BLaER1 (cell line): Measurements from ENCODE around the gene EPHA6.

Experiments
- H3K27ac ChIP-seq: shearing (Covaris generic); formaldehyde crosslinking; 2 replicates; pipeline ENCODE4 v1.8.1; 2022
- H3K27me3 ChIP-seq: shearing (Covaris generic); formaldehyde crosslinking; 2 replicates; pipeline ENCODE4 v1.8.1; 2022
- H3K36me3 ChIP-seq: shearing (Covaris generic); formaldehyde crosslinking; 2 replicates; pipeline ENCODE4 v1.8.1; 2022
- H3K4me1 ChIP-seq: shearing (Covaris generic); formaldehyde crosslinking; 2 replicates; pipeline ENCODE4 v1.8.1; 2022
- H3K4me2 ChIP-seq: shearing (Covaris generic); formaldehyde crosslinking; 2 replicates; pipeline ENCODE4 v1.8.1; 2022
- H3K4me3 ChIP-seq: shearing (Covaris generic); formaldehyde crosslinking; 2 replicates; pipeline ENCODE4 v1.8.1; 2022
- H3K9ac ChIP-seq: shearing (Covaris generic); formaldehyde crosslinking; 2 replicates; pipeline ENCODE4 v1.8.1; 2022
- H3K9me3 ChIP-seq: shearing (Covaris generic); formaldehyde crosslinking; 2 replicates; pipeline ENCODE4 v1.8.1; 2022
- H4K20me1 ChIP-seq: shearing (Covaris generic); formaldehyde crosslinking; 2 replicates; pipeline ENCODE4 v1.8.1; 2022
- Cebpa-rat ChIP-seq: shearing (Covaris generic); IDR thresholded peaks from 2 replicates; pipeline ENCODE4 v1.8.1; 2022

EPHA6 gene

GRCh38 chr3:97674461-97674860, 860.1 kb downstream of the EPHA6 start:
- no peak overlapping the region for H3K27ac ChIP-seq
- H3K4me2 ChIP-seq, result no peak overlapping the region
- no peak for TF ChIP-seq Cebpa-rat
- H3K9me3 ChIP-seq, result no peaks in the 10 kb centered on the region
- H3K36me3 ChIP-seq, result no peaks in the 10 kb centered on the region
- H3K9ac ChIP-seq, result no peak overlapping the region
- no peak overlapping the region for H3K4me3 ChIP-seq
- no peaks in the 10 kb centered on the region for H3K4me1 ChIP-seq
- no peaks in the 10 kb centered on the region for H4K20me1 ChIP-seq
- no peaks in the 10 kb centered on the region for H3K27me3 ChIP-seq

- H3K36me3 ChIP-seq, result no peaks in the 10 kb centered on the region
- no peaks in the 10 kb centered on the region for H3K4me1 ChIP-seq
- no peaks in the 10 kb centered on the region for H3K9me3 ChIP-seq
- H3K27me3 ChIP-seq, result no peaks in the 10 kb centered on the region
- no peak overlapping the region for H3K4me3 ChIP-seq
- no peak for TF ChIP-seq Cebpa-rat
- H4K20me1 ChIP-seq, result no peaks in the 10 kb centered on the region
- no peak overlapping the region for H3K27ac ChIP-seq
- H3K9ac ChIP-seq, result no peak overlapping the region
- no peak overlapping the region for H3K4me2 ChIP-seq
Measured at GRCh38 chr3:97680210-97680609, 865.8 kb downstream of the EPHA6 start.

- Histone ChIP-seq H3K27me3 (no peaks in the 10 kb centered on the region), H3K4me2 (no peak overlapping the region), H3K4me3 (no peak overlapping the region), H3K36me3 (no peaks in the 10 kb centered on the region), H4K20me1 (no peaks in the 10 kb centered on the region), H3K9ac (no peak overlapping the region), H3K27ac (no peak overlapping the region), H3K4me1 (no peaks in the 10 kb centered on the region), H3K9me3 (no peaks in the 10 kb centered on the region)
- TF ChIP-seq Cebpa-rat, result no peak
Measured at GRCh38 chr3:97680696-97681095, 866.3 kb downstream of the EPHA6 start.

- no peaks in the 10 kb centered on the region for H3K36me3 ChIP-seq
- H3K27me3 ChIP-seq, result no peaks in the 10 kb centered on the region
- no peak overlapping the region for H3K27ac ChIP-seq
- TF ChIP-seq Cebpa-rat, result no peak
- no peaks in the 10 kb centered on the region for H4K20me1 ChIP-seq
- no peaks in the 10 kb centered on the region for H3K9me3 ChIP-seq
- no peak overlapping the region for H3K4me2 ChIP-seq
- H3K4me3 ChIP-seq, result no peak overlapping the region
- H3K9ac ChIP-seq, result no peak overlapping the region
- H3K4me1 ChIP-seq, result no peaks in the 10 kb centered on the region
Measured at GRCh38 chr3:97684490-97684889, 870.1 kb downstream of the EPHA6 start.

- no peak for TF ChIP-seq Cebpa-rat
- Histone ChIP-seq H3K27ac (no peak overlapping the region), H4K20me1 (no peaks in the 10 kb centered on the region), H3K36me3 (no peaks in the 10 kb centered on the region), H3K4me1 (peaks cover 3% of the 10 kb centered on the region; the same call in 1 of the 2 replicates), H3K4me3 (no peak overlapping the region), H3K9ac (no peak overlapping the region), H3K4me2 (no peak overlapping the region), H3K9me3 (no peaks in the 10 kb centered on the region), H3K27me3 (no peaks in the 10 kb centered on the region)
Measured at GRCh38 chr3:97686258-97686657, 871.9 kb downstream of the EPHA6 start.

GRCh38 chr3:97687734-97688133, 873.3 kb downstream of the EPHA6 start:
- Histone ChIP-seq H3K9ac (no peak overlapping the region), H3K4me2 (no peak overlapping the region), H3K36me3 (no peaks in the 10 kb centered on the region), H3K27me3 (no peaks in the 10 kb centered on the region), H4K20me1 (no peaks in the 10 kb centered on the region), H3K4me1 (peaks cover 7% of the 10 kb centered on the region; the same call in 1 of the 2 replicates), H3K4me3 (no peak overlapping the region), H3K27ac (no peak overlapping the region), H3K9me3 (no peaks in the 10 kb centered on the region)
- no peak for TF ChIP-seq Cebpa-rat

GRCh38 chr3:97689111-97689510, 874.7 kb downstream of the EPHA6 start:
- Histone ChIP-seq H3K4me3 (no peak overlapping the region), H3K27ac (no peak overlapping the region), H3K36me3 (no peaks in the 10 kb centered on the region), H4K20me1 (no peaks in the 10 kb centered on the region), H3K4me2 (no peak overlapping the region), H3K9ac (no peak overlapping the region), H3K27me3 (no peaks in the 10 kb centered on the region), H3K4me1 (peaks cover 7% of the 10 kb centered on the region; the same call in 1 of the 2 replicates), H3K9me3 (no peaks in the 10 kb centered on the region)
- TF ChIP-seq Cebpa-rat, result no peak

- H3K36me3 ChIP-seq, result no peaks in the 10 kb centered on the region
- no peaks in the 10 kb centered on the region for H3K27me3 ChIP-seq
- H3K4me3 ChIP-seq, result no peak overlapping the region
- H3K4me1 ChIP-seq, result peaks cover 7% of the 10 kb centered on the region; the same call in 1 of the 2 replicates
- no peak for TF ChIP-seq Cebpa-rat
- no peaks in the 10 kb centered on the region for H4K20me1 ChIP-seq
- H3K27ac ChIP-seq, result no peak overlapping the region
- H3K9me3 ChIP-seq, result no peaks in the 10 kb centered on the region
- no peak overlapping the region for H3K4me2 ChIP-seq
- no peak overlapping the region for H3K9ac ChIP-seq
Measured at GRCh38 chr3:97689962-97690361, 875.6 kb downstream of the EPHA6 start.

GRCh38 chr3:97691354-97691753, 877.0 kb downstream of the EPHA6 start:
- no peaks in the 10 kb centered on the region for H3K36me3 ChIP-seq
- no peaks in the 10 kb centered on the region for H4K20me1 ChIP-seq
- H3K9ac ChIP-seq, result no peak overlapping the region
- H3K27ac ChIP-seq, result no peak overlapping the region
- H3K4me2 ChIP-seq, result no peak overlapping the region
- no peak for TF ChIP-seq Cebpa-rat
- no peaks in the 10 kb centered on the region for H3K27me3 ChIP-seq
- H3K4me1 ChIP-seq, result peaks cover 7% of the 10 kb centered on the region; the same call in 1 of the 2 replicates
- no peak overlapping the region for H3K4me3 ChIP-seq
- no peaks in the 10 kb centered on the region for H3K9me3 ChIP-seq

- Histone ChIP-seq H3K27me3 (no peaks in the 10 kb centered on the region), H3K4me1 (peaks cover 7% of the 10 kb centered on the region; the same call in 1 of the 2 replicates), H3K9ac (no peak overlapping the region), H3K4me2 (no peak overlapping the region), H3K36me3 (no peaks in the 10 kb centered on the region), H3K4me3 (no peak overlapping the region), H3K9me3 (no peaks in the 10 kb centered on the region), H4K20me1 (no peaks in the 10 kb centered on the region), H3K27ac (no peak overlapping the region)
- no peak for TF ChIP-seq Cebpa-rat
Measured at GRCh38 chr3:97692389-97692788, 878.0 kb downstream of the EPHA6 start.

- TF ChIP-seq Cebpa-rat, result no peak
- Histone ChIP-seq H3K4me1 (peaks cover 7% of the 10 kb centered on the region; the same call in 1 of the 2 replicates), H3K27ac (no peak overlapping the region), H3K9me3 (no peaks in the 10 kb centered on the region), H3K4me2 (no peak overlapping the region), H3K36me3 (no peaks in the 10 kb centered on the region), H3K4me3 (no peak overlapping the region), H4K20me1 (no peaks in the 10 kb centered on the region), H3K9ac (no peak overlapping the region), H3K27me3 (no peaks in the 10 kb centered on the region)
Measured at GRCh38 chr3:97692831-97693230, 878.4 kb downstream of the EPHA6 start.
